ENCODE data around the gene DGLUCY.

Gene DGLUCY

DNA sequence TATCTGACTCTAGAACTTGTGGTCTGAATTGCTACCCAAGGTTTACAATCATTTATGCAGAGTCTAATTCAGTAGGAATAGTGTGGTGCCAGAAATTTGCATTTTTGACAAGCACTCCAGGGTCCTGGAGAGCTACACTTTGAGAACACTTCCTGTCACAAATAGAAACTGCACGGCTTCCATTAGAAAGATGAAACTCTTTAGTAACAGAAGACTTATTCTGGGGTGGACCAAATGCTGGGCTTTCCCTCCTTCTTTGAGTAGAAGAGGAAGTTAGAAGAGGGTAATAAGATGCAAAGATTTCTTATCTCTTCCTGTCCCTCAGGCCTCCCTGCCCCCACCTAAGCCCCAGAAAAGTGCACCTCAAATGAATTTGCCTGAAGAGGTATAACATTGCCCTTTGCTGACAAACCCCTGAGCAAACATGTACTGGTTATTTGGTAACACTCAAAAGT is 28.4 kb downstream of the DGLUCY start:
- no peak overlapping the region for H4K91ac ChIP-seq (ENCODE audit: low read depth, low read length)
- no peak overlapping the region for H3K27ac ChIP-seq (ENCODE audit: low read depth, low read length)
- H3K79me2 ChIP-seq (ENCODE audit: control insufficient read depth, insufficient read depth, low read length, poor library complexity), result no peaks in the 10 kb centered on the region
- H3K9ac ChIP-seq (ENCODE audit: low read length), result no peak overlapping the region
- H3K9me3 ChIP-seq (ENCODE audit: insufficient read depth, low read depth, low read length), result no peaks in the 10 kb centered on the region
- no peak overlapping the region for H2BK12ac ChIP-seq (ENCODE audit: low read length)
- no peak overlapping the region for H4K8ac ChIP-seq (ENCODE audit: low read depth, low read length)
- H3K23ac ChIP-seq (ENCODE audit: low read length), result no peak overlapping the region
- H3K14ac ChIP-seq (ENCODE audit: low read length), result no peak overlapping the region
- no peak for DNase-seq
- H2BK120ac ChIP-seq (ENCODE audit: insufficient read depth, low read length, poor library complexity), result no peak overlapping the region
- no CpG with 5 or more reads among the region's 1 CpG for WGBS (ENCODE audit: extremely low coverage, insufficient coverage, insufficient read length)
- H2AK5ac ChIP-seq (ENCODE audit: low read length), result no peak overlapping the region
- peaks cover 0 to 8% of the 10 kb centered on the region in 2 experiments for H3K36me3 ChIP-seq (ENCODE audit: control insufficient read depth in 1 of 2, insufficient read depth in 2 of 2, low read length in 2 of 2)
- H2BK5ac ChIP-seq (ENCODE audit: low read depth, low read length, poor library complexity), result no peak overlapping the region
- H3K18ac ChIP-seq (ENCODE audit: low read length), result no peak overlapping the region
- no peaks in the 10 kb centered on the region for H3K27me3 ChIP-seq (ENCODE audit: insufficient read depth, low read length)
- H3K4me1 ChIP-seq (ENCODE audit: control insufficient read depth in 1 of 2, insufficient read depth in 2 of 2, low read length in 2 of 2), result peaks cover 0 to 4% of the 10 kb centered on the region in 2 experiments
- H3K4ac ChIP-seq (ENCODE audit: low read depth, low read length), result no peak overlapping the region
- no peak overlapping the region for H3K4me2 ChIP-seq (ENCODE audit: low read length)
- H3K79me1 ChIP-seq (ENCODE audit: low read length), result peaks cover 4% of the 10 kb centered on the region
- no peak overlapping the region for H3K4me3 ChIP-seq (ENCODE audit: low read depth, low read length)
- H4K12ac ChIP-seq (ENCODE audit: low read depth, low read length), result no peak overlapping the region
- H2AFZ ChIP-seq (ENCODE audit: insufficient read depth, low read length, poor library complexity), result no peak overlapping the region

DNA sequence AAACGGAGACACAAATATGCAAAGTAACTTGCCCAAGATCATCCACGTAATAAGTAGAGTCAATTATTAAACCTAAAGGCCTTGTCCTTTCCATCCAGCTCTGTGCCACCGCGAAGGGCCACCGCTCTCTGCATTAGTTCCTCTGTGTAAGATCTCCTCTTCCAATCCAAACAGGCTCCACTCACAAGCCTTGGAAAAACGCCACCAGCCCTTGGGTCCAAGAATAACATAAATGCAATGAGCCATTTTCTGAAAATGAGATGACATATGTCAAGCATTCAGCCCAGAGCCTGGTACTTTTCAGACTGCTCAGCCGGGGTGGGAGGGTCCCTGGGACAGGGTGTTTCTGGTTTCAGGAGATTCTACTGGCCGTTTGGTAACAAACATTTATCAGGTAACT is 30.0 kb downstream of the DGLUCY start:
- no peak overlapping the region for H3K18ac ChIP-seq (ENCODE audit: low read length)
- no peak overlapping the region for H4K91ac ChIP-seq (ENCODE audit: low read depth, low read length)
- no peak overlapping the region for H3K4me3 ChIP-seq (ENCODE audit: low read depth, low read length)
- H3K4ac ChIP-seq (ENCODE audit: low read depth, low read length), result no peak overlapping the region
- H3K4me2 ChIP-seq (ENCODE audit: low read length), result no peak overlapping the region
- no peak overlapping the region for H3K9ac ChIP-seq (ENCODE audit: low read length)
- H2BK120ac ChIP-seq (ENCODE audit: insufficient read depth, low read length, poor library complexity), result no peak overlapping the region
- H2AFZ ChIP-seq (ENCODE audit: insufficient read depth, low read length, poor library complexity), result no peak overlapping the region
- H3K23ac ChIP-seq (ENCODE audit: low read length), result no peak overlapping the region
- H2BK12ac ChIP-seq (ENCODE audit: low read length), result no peak overlapping the region
- no peak overlapping the region for H3K14ac ChIP-seq (ENCODE audit: low read length)
- no peak for DNase-seq
- no peak overlapping the region for H2BK5ac ChIP-seq (ENCODE audit: low read depth, low read length, poor library complexity)
- H3K4me1 ChIP-seq (ENCODE audit: control insufficient read depth in 1 of 2, insufficient read depth in 2 of 2, low read length in 2 of 2), result peaks cover 0 to 4% of the 10 kb centered on the region in 2 experiments
- no peaks in the 10 kb centered on the region for H3K9me3 ChIP-seq (ENCODE audit: insufficient read depth, low read depth, low read length)
- H3K27me3 ChIP-seq (ENCODE audit: insufficient read depth, low read length), result no peaks in the 10 kb centered on the region
- H4K12ac ChIP-seq (ENCODE audit: low read depth, low read length), result no peak overlapping the region
- H2AK5ac ChIP-seq (ENCODE audit: low read length), result no peak overlapping the region
- no peak overlapping the region for H4K8ac ChIP-seq (ENCODE audit: low read depth, low read length)
- no peak overlapping the region for H3K27ac ChIP-seq (ENCODE audit: low read depth, low read length)
- H3K36me3 ChIP-seq (ENCODE audit: control insufficient read depth in 1 of 2, insufficient read depth in 2 of 2, low read length in 2 of 2), result peaks cover 0 to 8% of the 10 kb centered on the region in 2 experiments
- peaks cover 4% of the 10 kb centered on the region for H3K79me1 ChIP-seq (ENCODE audit: low read length)
- WGBS (ENCODE audit: extremely low coverage, insufficient coverage, insufficient read length), result no CpG with 5 or more reads among the region's 8 CpGs
- H3K79me2 ChIP-seq (ENCODE audit: control insufficient read depth, insufficient read depth, low read length, poor library complexity), result no peaks in the 10 kb centered on the region

DNA sequence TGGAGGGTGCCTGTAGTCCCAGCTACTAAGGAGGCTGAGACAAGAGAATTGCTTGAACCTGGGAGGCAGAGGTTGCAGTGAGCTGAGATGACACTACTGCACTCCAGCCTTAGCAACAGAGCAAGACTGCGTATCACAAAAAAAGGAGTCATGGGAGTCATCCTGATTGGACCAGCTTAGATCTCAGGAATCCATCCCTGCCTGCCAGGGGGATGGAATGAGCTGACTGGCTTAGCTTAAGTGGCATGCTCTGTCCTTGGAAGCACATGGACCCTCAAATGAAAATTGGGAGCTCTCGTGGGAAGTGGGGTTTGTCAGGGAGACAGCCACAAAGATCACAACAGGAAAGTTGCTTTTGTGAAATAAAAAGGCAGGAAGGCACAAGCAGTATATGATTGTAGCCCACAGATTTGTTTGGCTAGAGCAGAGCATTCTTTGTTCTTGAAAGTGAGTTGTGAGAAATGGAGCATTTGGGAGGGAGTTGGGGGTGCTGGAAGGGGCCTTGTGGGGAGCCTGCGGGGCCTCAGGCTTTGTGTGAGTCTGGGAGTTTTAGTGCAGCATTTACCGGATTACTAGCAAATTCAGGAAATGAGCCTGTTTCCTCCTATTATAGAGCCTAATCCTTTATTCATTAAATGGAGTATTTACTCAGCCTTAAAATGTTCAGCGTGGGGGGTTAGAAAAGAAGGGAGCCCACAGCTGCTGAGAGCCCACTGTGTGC is 30.7 kb downstream of the DGLUCY start:
- H3K4me3 ChIP-seq (ENCODE audit: low read depth, low read length), result no peak overlapping the region
- no peak overlapping the region for H2BK5ac ChIP-seq (ENCODE audit: low read depth, low read length, poor library complexity)
- no peak overlapping the region for H4K8ac ChIP-seq (ENCODE audit: low read depth, low read length)
- H2BK120ac ChIP-seq (ENCODE audit: insufficient read depth, low read length, poor library complexity), result no peak overlapping the region
- no peak overlapping the region for H4K91ac ChIP-seq (ENCODE audit: low read depth, low read length)
- H3K27me3 ChIP-seq (ENCODE audit: insufficient read depth, low read length), result no peaks in the 10 kb centered on the region
- H3K4me1 ChIP-seq (ENCODE audit: control insufficient read depth in 1 of 2, insufficient read depth in 2 of 2, low read length in 2 of 2), result no peaks in the 10 kb centered on the region
- no peak overlapping the region for H3K4me2 ChIP-seq (ENCODE audit: low read length)
- H2BK12ac ChIP-seq (ENCODE audit: low read length), result no peak overlapping the region
- no peak overlapping the region for H3K18ac ChIP-seq (ENCODE audit: low read length)
- H3K23ac ChIP-seq (ENCODE audit: low read length), result no peak overlapping the region
- DNase-seq, result no peak
- no peak overlapping the region for H2AK5ac ChIP-seq (ENCODE audit: low read length)
- H3K27ac ChIP-seq (ENCODE audit: low read depth, low read length), result no peak overlapping the region
- H3K36me3 ChIP-seq (ENCODE audit: control insufficient read depth in 1 of 2, insufficient read depth in 2 of 2, low read length in 2 of 2), result peaks cover 0 to 8% of the 10 kb centered on the region in 2 experiments
- WGBS (ENCODE audit: extremely low coverage, insufficient coverage, insufficient read length), result no CpG with 5 or more reads among the region's 5 CpGs
- H3K79me1 ChIP-seq (ENCODE audit: low read length), result no peaks in the 10 kb centered on the region
- no peak overlapping the region for H3K14ac ChIP-seq (ENCODE audit: low read length)
- H4K12ac ChIP-seq (ENCODE audit: low read depth, low read length), result no peak overlapping the region
- no peaks in the 10 kb centered on the region for H3K9me3 ChIP-seq (ENCODE audit: insufficient read depth, low read depth, low read length)
- H3K9ac ChIP-seq (ENCODE audit: low read length), result no peak overlapping the region
- no peak overlapping the region for H3K4ac ChIP-seq (ENCODE audit: low read depth, low read length)
- H2AFZ ChIP-seq (ENCODE audit: insufficient read depth, low read length, poor library complexity), result no peak overlapping the region
- H3K79me2 ChIP-seq (ENCODE audit: control insufficient read depth, insufficient read depth, low read length, poor library complexity), result no peaks in the 10 kb centered on the region

DNA sequence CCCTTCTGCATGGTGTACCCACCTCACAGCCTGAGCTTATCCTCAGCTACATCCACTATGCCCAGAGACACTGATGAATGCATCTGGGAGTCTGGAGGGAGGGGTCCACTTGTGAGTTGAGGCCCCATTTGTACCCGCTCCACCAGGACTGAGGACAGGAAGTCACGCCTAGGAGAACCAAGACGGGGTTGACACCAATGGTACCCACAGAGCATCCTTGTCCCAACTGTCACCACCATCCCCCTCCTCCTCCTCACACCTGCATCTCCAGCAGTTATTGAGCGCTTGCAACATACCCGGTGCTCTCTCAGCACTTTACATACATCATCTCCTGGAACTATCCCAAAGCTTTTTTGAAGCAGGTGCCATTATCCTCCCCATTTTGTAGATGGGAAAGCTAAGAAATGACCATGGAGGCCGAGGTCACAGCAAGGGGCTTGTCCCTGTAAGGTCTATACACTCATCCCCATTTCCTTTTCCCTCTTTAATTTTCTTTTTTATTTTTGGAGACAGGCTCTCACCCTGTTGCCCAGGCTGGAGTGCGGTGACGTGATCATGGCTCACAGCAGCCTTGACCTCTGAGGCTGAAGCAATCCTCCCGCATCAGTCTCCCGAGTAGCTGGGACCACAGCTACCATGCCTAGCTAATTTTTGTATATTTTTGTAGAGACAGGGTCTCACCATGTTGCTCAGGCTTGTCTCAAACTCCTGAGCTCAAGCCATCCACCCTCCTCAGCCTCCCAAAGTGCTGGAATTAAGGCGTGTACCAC is 31.7 kb downstream of the DGLUCY start:
- DNase-seq, result no peak
- Histone ChIP-seq H4K91ac (ENCODE audit: low read depth, low read length) (no peak overlapping the region), H2AFZ (ENCODE audit: insufficient read depth, low read length, poor library complexity) (no peak overlapping the region), H2BK120ac (ENCODE audit: insufficient read depth, low read length, poor library complexity) (no peak overlapping the region), H3K14ac (ENCODE audit: low read length) (no peak overlapping the region), H2BK12ac (ENCODE audit: low read length) (no peak overlapping the region), H2BK5ac (ENCODE audit: low read depth, low read length, poor library complexity) (no peak overlapping the region), H4K12ac (ENCODE audit: low read depth, low read length) (no peak overlapping the region), H3K23ac (ENCODE audit: low read length) (no peak overlapping the region), H3K27ac (ENCODE audit: low read depth, low read length) (no peak overlapping the region), H3K9me3 (ENCODE audit: insufficient read depth, low read depth, low read length) (no peaks in the 10 kb centered on the region), H3K9ac (ENCODE audit: low read length) (no peak overlapping the region), H3K18ac (ENCODE audit: low read length) (no peak overlapping the region), H3K27me3 (ENCODE audit: insufficient read depth, low read length) (no peaks in the 10 kb centered on the region), H3K4me1 (ENCODE audit: control insufficient read depth in 1 of 2, insufficient read depth in 2 of 2, low read length in 2 of 2) (no peaks in the 10 kb centered on the region), H2AK5ac (ENCODE audit: low read length) (no peak overlapping the region), H3K4me3 (ENCODE audit: low read depth, low read length) (no peak overlapping the region), H3K79me2 (ENCODE audit: control insufficient read depth, insufficient read depth, low read length, poor library complexity) (no peaks in the 10 kb centered on the region), H3K36me3 (ENCODE audit: control insufficient read depth in 1 of 2, insufficient read depth in 2 of 2, low read length in 2 of 2) (peaks cover 1 to 8% of the 10 kb centered on the region in 2 experiments), H4K8ac (ENCODE audit: low read depth, low read length) (no peak overlapping the region), H3K4ac (ENCODE audit: low read depth, low read length) (no peak overlapping the region), H3K4me2 (ENCODE audit: low read length) (no peak overlapping the region), H3K79me1 (ENCODE audit: low read length) (no peaks in the 10 kb centered on the region)
- WGBS (ENCODE audit: extremely low coverage, insufficient coverage, insufficient read length), result no CpG with 5 or more reads among the region's 11 CpGs

Measured in trophoblast cell (in vitro differentiated cells and primary cell).